HEK293T (cell line): ENCODE measurements around the gene ANKRD66.

Experiments used
- CTCF ChIA-PET: fragments of 350-600 bp; formaldehyde crosslinking; extraction: SDS; loops from one replicate; lab custom pipeline; 2021; ENCODE audit warnings: antibody characterized with exemption, inconsistent platforms; lab: Yijun Ruan, JAX
- POLR2A ChIA-PET: fragments of 350-600 bp; formaldehyde crosslinking; extraction: SDS; loops from one replicate; lab custom pipeline; 2020; ENCODE audit warnings: antibody characterized with exemption, inconsistent platforms; lab: Yijun Ruan, JAX
- DNase-seq: peaks from one replicate; pipeline ENCODE4 v3.0.0; 2012; ENCODE audit warnings: mixed read lengths; ENCODE audit errors: extremely low spot score
- ARNT ChIP-seq: fragments of 450-650 bp; IDR thresholded peaks from 2 replicates; pipeline ENCODE4 v1.6.1; 2017; ENCODE audit warnings: mild to moderate bottlenecking
- BHLHE40 ChIP-seq: fragments of 450-650 bp; IDR thresholded peaks from 2 replicates; pipeline ENCODE4 v1.6.1; 2016; ENCODE audit warnings: mild to moderate bottlenecking, moderate library complexity, borderline replicate concordance
- CTBP1 ChIP-seq: fragments of 450-650 bp; IDR thresholded peaks from 2 replicates; pipeline ENCODE4 v1.6.1; 2016; ENCODE audit warnings: borderline replicate concordance
- ELF4 ChIP-seq: fragments of 450-650 bp; IDR thresholded peaks from 2 replicates; pipeline ENCODE4 v1.6.1; 2017; ENCODE audit warnings: antibody characterized with exemption
- FOXA1 ChIP-seq: fragments of 450-650 bp; IDR thresholded peaks from 2 replicates; pipeline ENCODE4 v1.6.1; 2016; ENCODE audit warnings: mild to moderate bottlenecking
- FOXK2 ChIP-seq: fragments of 450-650 bp; IDR thresholded peaks from 2 replicates; pipeline ENCODE4 v1.6.1; 2016; ENCODE audit warnings: mild to moderate bottlenecking
- FOXM1 ChIP-seq: fragments of 450-650 bp; IDR thresholded peaks from 2 replicates; pipeline ENCODE4 v1.6.1; 2017; ENCODE audit warnings: mild to moderate bottlenecking, borderline replicate concordance
- HDGF ChIP-seq: fragments of 450-650 bp; IDR thresholded peaks from 2 replicates; pipeline ENCODE4 v1.6.1; 2017; ENCODE audit warnings: antibody characterized with exemption, borderline replicate concordance
- L3MBTL2 ChIP-seq: fragments of 450-650 bp; conservative IDR thresholded peaks from 2 replicates; pipeline ENCODE4 v1.6.1; 2016; ENCODE audit warnings: mild to moderate bottlenecking
- LEF1 ChIP-seq: fragments of 450-650 bp; IDR thresholded peaks from 2 replicates; pipeline ENCODE4 v1.6.1; 2017; ENCODE audit warnings: mild to moderate bottlenecking, borderline replicate concordance
- NFRKB ChIP-seq: fragments of 450-650 bp; IDR thresholded peaks from 2 replicates; pipeline ENCODE4 v1.6.1; 2016; ENCODE audit warnings: mild to moderate bottlenecking, moderate library complexity
- PKNOX1 ChIP-seq: fragments of 450-650 bp; IDR thresholded peaks from 2 replicates; pipeline ENCODE4 v1.6.1; 2016
- SP1 ChIP-seq: fragments of 450-650 bp; IDR thresholded peaks from 2 replicates; pipeline ENCODE4 v1.6.1; 2017
- SUZ12 ChIP-seq: fragments of 450-650 bp; IDR thresholded peaks from 2 replicates; pipeline ENCODE4 v1.6.1; 2016; ENCODE audit warnings: mild to moderate bottlenecking
- TARDBP ChIP-seq: fragments of 450-650 bp; IDR thresholded peaks from 2 replicates; pipeline ENCODE4 v1.6.1; 2016
- ZNF384 ChIP-seq: fragments of 450-650 bp; IDR thresholded peaks from 2 replicates; pipeline ENCODE4 v1.6.1; 2016

ANKRD66 gene

DNA sequence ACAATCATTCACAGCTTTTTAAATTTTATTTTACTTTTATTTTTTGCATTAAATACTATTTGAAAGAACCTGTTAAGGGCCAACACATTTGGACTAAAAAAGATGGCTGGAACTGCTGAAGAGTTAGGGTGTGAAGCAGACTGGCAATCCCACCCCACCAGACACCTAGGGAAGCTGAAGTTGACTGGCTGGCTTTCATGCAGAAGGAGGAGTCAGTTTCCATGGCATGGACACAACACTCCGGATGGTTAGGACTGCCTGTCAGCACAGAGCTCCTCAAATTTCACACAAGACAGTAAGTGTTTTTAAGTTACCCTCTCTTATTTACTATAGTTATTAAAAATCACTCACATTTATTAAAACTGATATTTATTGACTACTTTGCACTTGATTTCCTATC lies at the start of gene ANKRD66:
ANKRD66 (plus strand) TSS at position 238 of the 400 bp plus-strand sequence. CDS start 5,016 bp downstream, outside the sequence.
- CTCF ChIA-PET, result no interaction called here
- POLR2A ChIA-PET, result interaction anchor here (0.8 kb wide), 1 partner anchor 11 kb away, joined by 3 read pairs; the partner anchor contains the start of gene PLA2G7
- DNase-seq, result no peak

GRCh38 chr6:46699970-46700369 lies 46.8 kb upstream of the ANKRD66 start:
- DNase-seq, result no peak
- ChIA-PET POLR2A (no interaction called here), CTCF (no interaction called here)
- TF ChIP-seq ELF4 (no peak), LEF1 (no peak), SP1 (no peak), CTBP1 (no peak), L3MBTL2 (no peak), TARDBP (no peak), PKNOX1 (no peak), HDGF (no peak), SUZ12 (no peak), BHLHE40 (no peak), FOXM1 (no peak), NFRKB (no peak), FOXA1 (no peak), FOXK2 (no peak), ZNF384 (no peak), ARNT (no peak)

More for the DNA sequence above, at the start of gene ANKRD66:
- no peak for TF ChIP-seq ELF4
- TF ChIP-seq LEF1, result no peak
- TF ChIP-seq ZNF384, result no peak
- TF ChIP-seq SP1, result no peak
- no peak for TF ChIP-seq PKNOX1
- no peak for TF ChIP-seq BHLHE40
- no peak for TF ChIP-seq CTBP1
- TF ChIP-seq ARNT, result no peak
- TF ChIP-seq HDGF, result no peak
- TF ChIP-seq NFRKB, result no peak
- no peak for TF ChIP-seq FOXM1
- no peak for TF ChIP-seq L3MBTL2
- no peak for TF ChIP-seq FOXA1
- no peak for TF ChIP-seq TARDBP
- TF ChIP-seq FOXK2, result no peak

DNA sequence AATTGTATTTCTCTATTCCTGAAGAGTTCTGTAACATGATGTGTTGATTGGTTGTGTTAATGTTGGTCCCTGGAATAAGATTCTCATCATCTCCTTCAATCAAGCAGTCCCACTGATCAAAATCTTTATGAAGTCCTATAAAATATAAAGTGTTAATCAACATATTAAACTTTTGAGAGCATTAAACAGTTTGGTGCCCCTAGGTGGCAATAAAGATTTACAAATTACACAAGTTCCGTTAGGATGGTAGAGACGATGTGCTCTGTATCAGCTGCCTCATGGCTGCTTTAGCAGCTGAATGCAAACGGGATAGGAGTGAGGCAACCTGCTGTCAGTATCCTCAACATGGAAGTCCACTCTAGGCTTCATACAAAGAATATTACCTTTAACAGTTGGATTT lies 42.2 kb upstream of the ANKRD66 start:
- CTCF ChIA-PET, result no interaction called here

GRCh38 chr6:46706464-46706863 lies 40.3 kb upstream of the ANKRD66 start:
- ChIA-PET POLR2A (no interaction called here), CTCF (no interaction called here)
- DNase-seq, result no peak
- TF ChIP-seq SUZ12 (no peak), L3MBTL2 (no peak), TARDBP (no peak), FOXK2 (no peak), ARNT (no peak), CTBP1 (no peak), BHLHE40 (no peak), FOXM1 (no peak), FOXA1 (no peak), SP1 (no peak), LEF1 (no peak), PKNOX1 (no peak), NFRKB (no peak), HDGF (no peak)

More for the DNA sequence above, 42.2 kb upstream of the ANKRD66 start:
- TF ChIP-seq FOXM1 (no peak), FOXA1 (no peak)
- DNase-seq, result peak; percentile 23
- POLR2A ChIA-PET, result no interaction called here

- no peak for DNase-seq
- CTCF ChIA-PET, result interaction anchor here (0.6 kb wide), 1 partner anchor 10 kb away, joined by 3 read pairs; no protein-coding TSS in a partner anchor
- POLR2A ChIA-PET, result no interaction called here
- TF ChIP-seq SUZ12 (no peak), ARNT (no peak)
These were observed 35.2 kb upstream of the ANKRD66 start for GRCh38 chr6:46711491-46711890.

- TF ChIP-seq CTBP1, result no peak
- no peak for TF ChIP-seq TARDBP
- no peak for TF ChIP-seq HDGF
- TF ChIP-seq NFRKB, result no peak
- ChIA-PET POLR2A (no interaction called here), CTCF (no interaction called here)
These were observed 31.6 kb upstream of the ANKRD66 start for GRCh38 chr6:46715141-46715540.

DNA sequence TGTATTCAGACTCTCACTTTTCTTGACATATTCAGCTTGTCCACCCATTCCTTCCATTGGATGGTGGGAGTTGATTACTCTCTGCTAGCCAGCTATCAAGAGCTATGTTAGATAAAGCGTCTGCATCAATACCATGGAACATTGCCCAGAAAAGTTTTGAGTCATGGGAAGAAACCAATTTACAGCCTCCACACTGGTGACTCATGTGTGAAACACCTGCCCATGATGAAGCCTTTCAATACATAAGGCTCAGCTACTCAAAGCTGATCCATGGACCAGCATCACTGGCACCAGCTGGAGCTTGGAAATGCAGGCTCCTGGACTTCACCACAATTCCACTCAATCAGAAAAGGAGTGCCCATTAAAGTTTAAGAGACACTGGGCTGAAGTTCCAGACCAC lies 27.6 kb upstream of the ANKRD66 start:
- CTCF ChIA-PET, result no interaction called here
- no peak for TF ChIP-seq ARNT
- no peak for TF ChIP-seq LEF1
- TF ChIP-seq NFRKB, result no peak
- TF ChIP-seq SUZ12, result no peak
- TF ChIP-seq FOXM1, result no peak
- no peak for TF ChIP-seq FOXK2
- no peak for TF ChIP-seq CTBP1
- no peak for TF ChIP-seq BHLHE40
- TF ChIP-seq HDGF, result no peak
- TF ChIP-seq TARDBP, result no peak
- TF ChIP-seq FOXA1, result no peak
- no peak for TF ChIP-seq PKNOX1
- TF ChIP-seq SP1, result no peak
- no peak for TF ChIP-seq ZNF384
- no peak for TF ChIP-seq ELF4
- no peak for TF ChIP-seq L3MBTL2
- no peak for DNase-seq
- POLR2A ChIA-PET, result no interaction called here

More at GRCh38 chr6:46715141-46715540, 31.6 kb upstream of the ANKRD66 start:
- no peak for DNase-seq
